ENCODE data around the gene EEF1AKMT2.

- TF ChIP-seq CTCF (IDR thresholded peaks at IDR 0.05) (no peak), POLR2A (IDR thresholded peaks at IDR 0.05) (no peak), EP300 (IDR thresholded peaks at IDR 0.05) (no peak)
These were observed 54.0 kb downstream of the EEF1AKMT2 start for GRCh38 chr10:124737708-124738107.
